Activated T-helper 1 cell treated with Interleukin-2 at 50 U/mL for 16 hours (primary cell): Measurements from ENCODE around the gene RBKS.
A peak's percentile ranks its signal among the peaks of the same experiment; 100 is the strongest.
"Not testable (repeated sequence)": the region's sequence is repeated elsewhere in the genome, so short reads cannot be mapped to it uniquely, and the experiment has no call there.

Source experiments
- DNase-seq: peaks from one replicate; pipeline ENCODE4 v3.0.0-alpha.2; 2020; ENCODE audit warnings: low read depth

RBKS gene

GRCh38 chr2:27904405-27904665, 14.1 kb upstream of the RBKS start:
- no peak for DNase-seq

GRCh38 chr2:27903649-27904404, 13.6 kb upstream of the RBKS start:
- DNase-seq: no peak

GRCh38 chr2:27903018-27903417, 12.8 kb upstream of the RBKS start:
- DNase-seq: no peak

- no peak for DNase-seq
Observed at GRCh38 chr2:27902098-27902497, 11.9 kb upstream of the RBKS start.

- DNase-seq: no peak
Observed at GRCh38 chr2:27901234-27901633, 11.0 kb upstream of the RBKS start.

- DNase-seq: no peak
Observed at GRCh38 chr2:27897717-27898116, 7.5 kb upstream of the RBKS start.

- no peak for DNase-seq
Observed at GRCh38 chr2:27893006-27893405, 2.8 kb upstream of the RBKS start.

- no peak for DNase-seq
Observed at GRCh38 chr2:27891673-27892105, 1.5 kb upstream of the RBKS start.

- peak; percentile 71 for DNase-seq
Observed at GRCh38 chr2:27890924-27891672, 911 bp upstream of the RBKS start.

GRCh38 chr2:27889774-27890145, 427 bp downstream of the RBKS start:
- no peak for DNase-seq

GRCh38 chr2:27888790-27889189, 1.4 kb downstream of the RBKS start:
- DNase-seq: no peak

GRCh38 chr2:27887830-27888229, 2.4 kb downstream of the RBKS start:
- no peak for DNase-seq

GRCh38 chr2:27887111-27887510, 3.1 kb downstream of the RBKS start:
- DNase-seq: no peak

- no peak for DNase-seq
Observed at GRCh38 chr2:27886322-27886721, 3.9 kb downstream of the RBKS start.

- DNase-seq: no peak
Observed at GRCh38 chr2:27885661-27886060, 4.5 kb downstream of the RBKS start.

- DNase-seq: no peak
Observed at GRCh38 chr2:27885234-27885633, 5.0 kb downstream of the RBKS start.

GRCh38 chr2:27884601-27885000, 5.6 kb downstream of the RBKS start:
- no peak for DNase-seq

- not testable (repeated sequence) for DNase-seq
Observed at GRCh38 chr2:27882584-27882922, 7.6 kb downstream of the RBKS start.

GRCh38 chr2:27881815-27882583, 8.2 kb downstream of the RBKS start:
- DNase-seq: not testable (repeated sequence)

- no peak for DNase-seq
Observed at GRCh38 chr2:27878825-27879224, 11.4 kb downstream of the RBKS start.

GRCh38 chr2:27875089-27875881, 14.9 kb downstream of the RBKS start:
- DNase-seq: no peak

GRCh38 chr2:27873091-27873490, 17.1 kb downstream of the RBKS start:
- DNase-seq: no peak
